VCaP (cell line): ENCODE measurements around the gene SLC39A11.

Experiments
- H3K27ac ChIP-seq: fragments of 450-650 bp; 2 replicates; pipeline ENCODE4 v1.5.1; 2017
- CTCF ChIP-seq: fragments of 450-650 bp; conservative IDR thresholded peaks from 2 replicates; pipeline ENCODE4 v1.5.1; 2017; ENCODE audit warnings: mild to moderate bottlenecking, moderate library complexity

SLC39A11 gene

GRCh38 chr17:72878975-72879660 is 213.4 kb downstream of the SLC39A11 start:
- no peak for TF ChIP-seq CTCF
- H3K27ac ChIP-seq: no peak overlapping the region

- H3K27ac ChIP-seq: no peak overlapping the region
- TF ChIP-seq CTCF: no peak
These were observed 215.1 kb downstream of the SLC39A11 start for GRCh38 chr17:72877348-72877747.

GRCh38 chr17:72876413-72876812 is 216.1 kb downstream of the SLC39A11 start:
- TF ChIP-seq CTCF: no peak
- H3K27ac ChIP-seq: no peak overlapping the region

GRCh38 chr17:72875361-72875760 is 217.1 kb downstream of the SLC39A11 start:
- no peak for TF ChIP-seq CTCF

GRCh38 chr17:72872396-72872795 is 220.1 kb downstream of the SLC39A11 start:
- no peak overlapping the region for H3K27ac ChIP-seq
- no peak for TF ChIP-seq CTCF

More at GRCh38 chr17:72875361-72875760, 217.1 kb downstream of the SLC39A11 start:
- no peak overlapping the region for H3K27ac ChIP-seq

- H3K27ac ChIP-seq: no peak overlapping the region
- TF ChIP-seq CTCF: no peak
These were observed 222.0 kb downstream of the SLC39A11 start for GRCh38 chr17:72870367-72870985.

- TF ChIP-seq CTCF: no peak
- H3K27ac ChIP-seq: no peak overlapping the region
These were observed 222.9 kb downstream of the SLC39A11 start for GRCh38 chr17:72869630-72870029.
